G401.6 (cell line): Measurements from ENCODE around the gene TBC1D22A.

Experiments
- FAIRE-seq: peaks from 2 replicates; lab custom pipeline; 2012; peaks lifted over from hg19 to GRCh38; lab: Jason Lieb, UNC

Gene TBC1D22A

DNA sequence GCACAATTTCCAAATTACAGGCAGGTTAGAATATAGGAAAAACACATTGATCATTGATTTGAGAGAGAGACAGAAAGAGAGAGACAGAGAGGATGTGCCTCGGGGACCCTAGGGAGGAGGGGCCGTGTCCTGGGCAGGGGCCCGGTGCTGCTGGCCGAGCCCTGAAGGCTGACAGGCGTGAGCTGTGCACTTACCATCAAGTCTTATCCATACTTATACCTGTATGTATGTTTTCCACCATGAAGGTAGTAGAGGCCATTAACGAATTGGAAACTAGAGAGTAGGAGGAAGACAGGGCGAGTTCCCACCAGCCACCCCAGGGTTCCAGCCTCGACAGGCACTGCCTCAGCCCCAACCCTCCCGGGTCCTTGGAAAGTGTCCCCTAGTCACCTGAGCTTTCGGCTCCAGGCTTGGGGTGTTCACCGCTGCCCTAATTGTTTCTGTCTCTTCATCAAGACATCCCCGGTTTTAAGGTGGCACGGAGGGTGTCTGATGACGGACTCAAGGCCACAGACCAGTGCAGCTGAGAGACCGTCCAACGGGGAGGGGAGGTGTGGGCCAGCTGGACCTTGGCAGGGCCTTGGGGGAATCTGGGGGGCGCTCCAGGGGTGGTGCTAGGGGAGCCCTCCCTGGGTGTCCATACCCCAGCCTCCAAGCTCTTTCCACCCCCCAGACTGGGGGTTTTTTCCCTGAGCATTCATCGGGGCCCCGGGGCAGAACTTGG is 431.3 kb downstream of the TBC1D22A start:
- FAIRE-seq = no peak

DNA sequence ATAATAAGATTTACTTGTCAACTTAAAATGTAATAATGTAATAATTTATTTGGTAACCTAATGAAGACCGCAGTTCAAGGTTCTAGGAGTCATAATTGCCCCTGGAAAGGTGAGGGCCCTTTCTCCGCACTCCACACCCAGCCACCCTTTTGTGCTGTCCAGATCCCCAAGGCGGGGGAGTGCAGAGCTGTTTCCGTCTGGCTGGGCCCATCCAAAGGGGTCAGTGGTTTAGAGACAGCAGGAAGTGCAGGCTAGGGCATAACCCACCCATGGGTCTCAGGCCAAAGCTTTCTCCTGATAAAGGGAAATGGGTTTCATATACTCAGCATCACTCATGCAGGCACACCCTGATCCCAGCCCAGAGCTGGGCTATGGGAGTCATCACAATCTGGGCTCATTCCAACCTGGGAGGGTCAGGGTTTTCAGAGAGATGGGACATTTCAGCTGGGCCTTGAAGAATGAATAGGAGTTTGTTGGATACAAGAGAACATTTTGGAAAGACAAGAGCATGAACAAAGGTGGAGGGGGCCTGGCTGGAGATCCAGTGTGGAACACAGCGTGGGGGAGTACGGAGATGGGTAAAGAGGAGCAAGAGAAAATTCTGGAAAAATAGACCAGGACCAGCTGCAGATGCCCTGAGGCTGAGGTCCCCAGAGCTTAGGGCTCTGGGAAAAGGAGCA is 432.2 kb downstream of the TBC1D22A start:
- no peak for FAIRE-seq

DNA sequence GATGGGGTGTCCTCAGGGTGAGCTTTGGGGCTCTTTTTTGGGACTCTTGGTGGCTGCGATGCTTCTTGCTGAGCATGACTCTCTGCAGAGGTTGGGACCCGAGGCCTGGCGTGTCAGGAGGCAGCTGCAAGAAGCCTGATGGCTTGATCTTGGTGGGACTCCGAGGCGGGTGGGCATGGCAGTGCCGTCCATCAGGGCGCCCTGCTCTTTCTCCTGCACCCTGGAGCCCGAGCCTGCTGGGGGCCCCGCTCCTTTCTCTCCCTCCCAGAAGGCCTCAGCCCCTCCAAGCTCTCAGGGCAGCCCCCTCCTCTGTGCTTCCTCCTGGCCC is 432.7 kb downstream of the TBC1D22A start:
- no peak for FAIRE-seq

DNA sequence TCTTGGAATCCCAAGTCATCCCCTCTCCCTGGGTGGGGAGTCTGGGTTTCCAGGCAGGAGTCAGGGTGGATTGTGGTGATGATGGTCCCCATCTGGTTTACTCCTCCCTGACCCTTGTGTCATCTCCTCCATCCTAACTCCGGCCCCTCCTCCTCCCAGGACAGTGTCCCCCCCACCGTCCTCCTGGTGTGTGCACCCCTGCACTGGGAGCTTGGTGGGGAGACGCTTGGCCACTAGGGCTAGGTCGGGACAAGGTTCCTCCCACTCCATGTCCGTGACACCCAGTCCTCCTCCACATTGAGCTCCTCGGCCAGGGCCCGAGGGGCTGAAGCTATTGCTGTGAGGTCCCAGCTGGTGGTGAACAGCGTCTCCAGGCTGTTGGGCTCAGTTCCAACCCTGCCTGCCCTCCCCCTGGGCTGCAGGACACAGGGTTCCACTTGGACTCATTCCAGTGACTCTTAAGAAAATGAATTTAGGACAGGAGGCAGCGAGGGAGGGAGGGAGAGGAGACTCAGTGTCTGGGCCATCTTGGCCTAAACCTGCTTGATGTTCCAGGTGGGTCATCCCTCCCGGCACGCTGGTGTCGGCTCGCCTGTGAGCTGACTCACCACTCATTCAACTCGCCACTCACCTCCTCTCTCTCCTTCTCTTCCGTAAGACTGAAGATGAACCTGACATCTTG is 433.2 kb downstream of the TBC1D22A start:
- FAIRE-seq = no peak

DNA sequence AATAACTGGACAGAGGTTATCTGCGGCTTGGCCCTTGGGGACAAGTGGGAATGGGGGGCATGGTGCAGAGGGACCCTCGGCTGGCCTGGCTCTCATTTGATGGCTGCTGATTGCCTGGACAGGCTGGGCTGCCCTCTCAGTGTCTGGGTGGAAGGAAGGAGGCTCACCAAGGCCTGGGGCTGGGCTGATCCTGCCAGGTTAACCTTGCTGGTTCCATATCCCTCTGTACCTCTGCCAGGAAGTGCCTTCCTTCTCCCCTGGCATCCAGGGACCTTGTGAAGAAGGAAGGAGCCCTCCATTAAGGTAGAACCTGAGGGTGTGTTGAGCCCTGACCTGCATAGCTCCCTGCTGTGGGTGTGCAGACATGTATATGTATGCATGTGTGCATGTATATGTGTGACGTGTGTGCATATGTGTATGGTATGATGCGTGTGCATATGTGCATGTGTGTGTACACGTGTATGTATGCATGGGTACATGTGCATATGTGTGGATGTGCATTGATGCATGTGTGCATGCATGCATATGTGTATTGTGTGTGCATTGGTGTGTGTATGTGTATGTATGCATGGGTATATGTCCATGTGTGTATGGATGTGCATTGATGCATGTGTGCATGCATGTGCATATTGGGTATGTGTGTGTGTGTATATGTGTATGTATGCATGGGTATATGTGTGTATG is 433.9 kb downstream of the TBC1D22A start:
- FAIRE-seq = no peak

DNA sequence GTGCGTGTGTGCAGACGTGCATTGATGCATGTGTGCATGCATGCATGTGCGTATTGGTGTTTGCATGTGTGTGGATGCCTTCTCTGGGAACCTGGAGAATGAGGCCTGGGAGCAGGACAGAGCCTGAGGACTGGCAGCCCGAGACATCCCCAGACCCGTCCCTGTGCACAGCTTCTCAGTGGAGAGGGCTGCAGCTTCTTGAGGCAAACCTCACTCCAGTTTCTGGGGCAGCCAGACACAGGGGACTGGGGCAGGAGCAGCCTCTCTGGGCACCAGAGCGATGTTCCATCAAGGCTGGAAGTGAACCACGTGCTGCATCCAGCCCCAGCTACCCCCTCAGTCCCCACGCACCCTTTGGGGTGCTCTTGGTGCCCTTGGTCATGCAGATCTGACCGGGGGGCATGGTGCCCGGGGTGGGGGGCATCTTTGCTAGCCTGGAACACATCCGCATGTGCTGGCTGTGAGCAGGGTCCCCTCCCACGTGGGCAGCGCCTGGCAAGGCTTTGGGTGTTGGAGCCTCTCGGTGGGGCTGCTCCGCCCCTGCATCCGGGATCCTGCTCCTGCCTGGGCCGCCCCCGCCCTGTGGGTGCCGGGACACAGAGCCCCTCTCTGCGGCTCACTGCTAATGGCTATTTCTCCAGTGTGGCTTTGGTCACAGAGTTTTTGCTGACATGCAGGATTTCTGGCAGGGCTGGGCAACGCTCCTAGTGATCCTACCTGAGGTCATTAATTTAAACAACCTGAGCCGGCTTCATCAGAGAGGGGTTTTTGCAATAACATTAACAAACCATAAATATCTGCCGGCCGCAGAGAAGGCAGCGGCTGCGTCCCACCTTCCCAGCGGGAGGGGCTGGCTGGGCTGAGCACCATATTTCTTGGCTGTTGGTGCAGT is 434.7 kb downstream of the TBC1D22A start:
- FAIRE-seq = no peak

DNA sequence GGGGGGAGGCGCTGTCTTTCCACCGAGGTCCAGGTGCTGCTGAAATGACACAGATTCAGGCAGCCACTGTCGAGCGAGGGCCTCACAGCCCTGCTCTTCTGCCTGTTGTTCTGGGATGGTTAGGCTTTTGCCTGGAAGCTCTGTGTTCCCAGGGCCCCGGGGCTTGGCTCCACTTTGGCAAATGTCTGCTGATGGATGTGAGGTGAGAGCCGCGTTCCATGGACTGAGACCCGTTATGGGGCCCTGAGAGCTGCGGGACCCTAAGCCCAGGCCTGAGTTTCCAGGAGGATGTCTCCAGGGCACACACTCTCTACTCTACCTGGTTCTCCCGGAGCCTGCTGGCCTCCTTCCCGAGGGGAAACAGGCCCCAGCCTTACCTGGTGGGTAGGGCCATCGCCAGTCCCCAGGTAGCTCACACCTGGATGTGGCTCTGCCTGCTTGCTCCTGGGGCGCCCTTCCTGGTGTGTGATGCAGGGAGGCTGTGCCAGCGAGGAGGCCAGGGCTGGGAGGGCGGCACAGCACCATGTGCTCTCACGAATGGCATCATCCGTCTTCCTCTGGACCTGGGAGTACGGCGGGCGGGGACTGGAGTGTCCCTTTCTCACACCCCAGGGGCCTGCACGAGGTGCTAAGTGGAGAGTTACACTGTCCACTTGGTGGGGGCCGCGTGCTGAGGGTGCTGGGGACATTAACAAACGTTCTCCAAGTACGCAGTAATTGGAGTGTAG is 435.5 kb downstream of the TBC1D22A start:
- FAIRE-seq = no peak

DNA sequence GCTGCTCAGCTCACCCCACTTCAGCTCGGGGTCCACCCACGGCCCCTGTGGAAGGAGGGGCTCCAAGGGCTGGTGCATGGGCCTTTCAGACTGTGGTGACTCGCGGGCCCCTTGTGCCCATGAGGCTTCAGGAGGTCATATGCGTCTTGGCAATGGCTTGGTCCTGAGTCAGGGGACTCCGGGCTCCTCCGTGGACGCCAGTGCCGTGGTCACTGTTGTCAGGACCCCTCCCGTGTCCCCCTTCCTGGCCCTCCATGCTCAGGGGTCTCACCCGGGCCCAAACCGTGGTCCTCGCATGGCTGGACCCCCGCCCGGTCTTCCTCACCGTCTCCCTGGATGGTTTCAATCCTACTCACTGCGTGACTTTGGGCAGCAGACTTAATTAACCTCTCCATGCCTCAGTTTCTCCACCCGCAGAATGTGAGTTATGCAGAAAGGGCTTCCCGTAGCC is 436.4 kb downstream of the TBC1D22A start:
- no peak for FAIRE-seq

DNA sequence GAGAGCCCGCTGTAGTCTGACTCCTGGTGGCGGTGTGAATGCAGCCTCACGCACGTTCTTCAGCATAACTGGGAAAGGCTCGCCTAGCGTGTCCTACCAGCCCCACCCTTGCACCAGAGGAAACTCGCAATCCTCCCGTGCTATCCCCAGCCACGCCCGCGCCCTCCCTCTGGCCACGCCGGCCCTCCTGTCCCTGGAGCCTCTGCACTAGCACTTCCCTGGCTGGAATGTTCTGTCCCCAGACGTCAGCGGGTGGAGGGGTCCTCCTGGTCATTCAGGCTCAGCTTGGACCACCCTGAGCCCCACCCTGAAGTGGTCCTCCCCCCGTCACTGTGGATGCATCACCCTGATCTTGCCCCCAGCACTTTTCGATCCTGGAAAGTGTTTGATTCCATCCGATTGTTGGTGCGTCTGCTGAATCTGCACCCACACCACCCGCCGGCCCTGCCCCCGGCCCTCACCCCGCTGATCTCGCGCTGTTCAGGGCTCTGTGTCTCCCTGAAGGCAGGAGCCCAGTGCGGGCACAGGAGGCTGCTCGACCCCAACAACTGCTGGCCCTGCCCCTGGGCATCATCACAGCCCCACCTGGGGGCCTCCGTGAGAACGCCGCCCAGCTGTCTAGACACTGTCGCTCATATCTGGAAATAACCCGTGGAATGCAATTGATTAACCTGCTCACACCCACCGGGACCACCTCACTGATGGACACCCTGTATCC is 437.0 kb downstream of the TBC1D22A start:
- FAIRE-seq = no peak

DNA sequence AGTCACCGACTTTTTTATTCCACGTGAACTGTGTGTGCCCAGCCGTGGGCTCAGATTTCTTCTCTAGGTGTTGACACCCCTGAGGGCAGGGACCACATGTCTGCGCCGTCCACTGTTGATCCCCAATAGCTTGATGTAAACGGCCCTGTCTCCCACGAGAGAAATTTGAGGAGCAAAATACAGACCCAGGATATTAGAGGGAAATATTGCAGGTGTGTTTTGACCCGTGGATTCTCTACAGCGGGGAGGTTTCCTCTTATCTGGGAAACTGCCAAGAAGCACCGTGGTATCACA is 437.5 kb downstream of the TBC1D22A start:
- FAIRE-seq = no peak

DNA sequence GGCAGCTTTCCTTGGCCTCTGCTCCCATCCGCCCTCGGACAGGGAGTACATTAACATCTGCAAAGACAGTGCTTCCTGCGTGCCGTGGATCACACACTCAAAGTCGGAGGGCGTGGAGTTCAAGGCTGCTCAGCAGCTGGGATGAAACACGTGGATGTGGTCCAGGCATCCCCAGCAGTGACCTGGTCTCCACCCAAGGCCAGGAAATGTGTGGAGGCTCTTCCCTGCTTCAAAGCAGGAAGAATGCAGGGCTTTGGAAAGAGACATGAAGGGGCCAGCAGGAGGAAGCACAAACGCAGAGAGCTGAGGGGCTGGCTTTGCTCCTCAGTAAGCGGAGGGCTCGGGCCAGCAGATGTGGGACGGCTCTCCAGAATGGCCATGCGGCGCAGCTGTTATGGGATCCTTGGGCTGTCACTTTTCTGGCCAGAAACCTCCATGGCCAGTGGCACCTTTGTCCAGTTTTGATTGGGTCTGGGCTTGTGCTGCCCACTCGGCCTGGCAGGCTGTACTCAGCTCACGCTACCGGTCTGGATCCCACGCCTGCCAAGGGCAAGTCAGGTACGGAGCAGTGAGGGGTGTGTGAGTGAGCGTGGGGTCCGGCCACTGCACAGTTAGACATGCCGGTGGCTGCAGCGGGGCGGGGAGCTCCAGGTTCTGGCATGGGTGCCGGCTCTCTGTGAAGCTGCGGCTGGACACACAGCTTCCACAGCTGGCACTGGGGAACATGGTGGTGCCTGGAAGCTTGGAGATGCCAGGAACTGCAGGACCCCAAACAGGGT is 438.0 kb downstream of the TBC1D22A start:
- no peak for FAIRE-seq

DNA sequence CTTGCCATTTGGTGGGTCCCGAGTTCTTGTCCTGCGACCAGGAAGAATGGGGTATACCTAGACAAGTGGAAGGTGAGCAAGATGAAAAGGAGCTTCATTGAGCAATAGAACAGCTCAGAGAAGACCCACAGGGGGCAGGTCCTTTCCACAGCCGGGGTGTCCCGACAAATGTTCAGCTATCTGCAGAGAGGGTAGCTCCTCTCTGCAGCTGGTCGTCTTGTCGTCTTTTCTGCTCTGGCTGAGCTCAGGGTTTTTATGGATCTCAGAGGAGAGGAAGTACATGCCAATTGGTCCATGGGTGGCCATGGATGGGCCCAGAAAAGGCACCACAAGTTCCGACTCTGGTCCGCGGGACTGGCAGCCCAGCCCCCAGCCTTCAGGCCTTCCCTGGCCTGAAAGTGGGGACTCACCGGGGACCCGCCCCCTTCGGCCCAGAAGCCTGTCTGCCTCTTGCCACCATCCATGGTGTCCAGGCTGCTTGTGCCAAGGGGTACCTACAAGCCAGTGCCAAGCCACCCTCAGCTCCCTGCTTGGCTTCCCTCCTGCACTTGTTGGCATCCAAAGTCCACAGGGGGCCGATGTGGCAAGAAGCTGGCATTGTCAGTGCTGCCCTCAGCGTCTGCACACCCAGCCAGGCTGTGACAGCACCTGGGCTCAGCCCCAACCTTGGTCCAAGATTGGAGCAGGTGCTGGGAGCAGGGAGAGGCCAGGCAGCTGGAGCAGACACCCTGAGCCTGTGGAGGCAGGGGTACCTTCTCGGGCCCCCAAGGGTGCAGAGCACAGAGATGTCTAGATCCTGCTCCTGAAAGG is 438.9 kb downstream of the TBC1D22A start:
- no peak for FAIRE-seq

DNA sequence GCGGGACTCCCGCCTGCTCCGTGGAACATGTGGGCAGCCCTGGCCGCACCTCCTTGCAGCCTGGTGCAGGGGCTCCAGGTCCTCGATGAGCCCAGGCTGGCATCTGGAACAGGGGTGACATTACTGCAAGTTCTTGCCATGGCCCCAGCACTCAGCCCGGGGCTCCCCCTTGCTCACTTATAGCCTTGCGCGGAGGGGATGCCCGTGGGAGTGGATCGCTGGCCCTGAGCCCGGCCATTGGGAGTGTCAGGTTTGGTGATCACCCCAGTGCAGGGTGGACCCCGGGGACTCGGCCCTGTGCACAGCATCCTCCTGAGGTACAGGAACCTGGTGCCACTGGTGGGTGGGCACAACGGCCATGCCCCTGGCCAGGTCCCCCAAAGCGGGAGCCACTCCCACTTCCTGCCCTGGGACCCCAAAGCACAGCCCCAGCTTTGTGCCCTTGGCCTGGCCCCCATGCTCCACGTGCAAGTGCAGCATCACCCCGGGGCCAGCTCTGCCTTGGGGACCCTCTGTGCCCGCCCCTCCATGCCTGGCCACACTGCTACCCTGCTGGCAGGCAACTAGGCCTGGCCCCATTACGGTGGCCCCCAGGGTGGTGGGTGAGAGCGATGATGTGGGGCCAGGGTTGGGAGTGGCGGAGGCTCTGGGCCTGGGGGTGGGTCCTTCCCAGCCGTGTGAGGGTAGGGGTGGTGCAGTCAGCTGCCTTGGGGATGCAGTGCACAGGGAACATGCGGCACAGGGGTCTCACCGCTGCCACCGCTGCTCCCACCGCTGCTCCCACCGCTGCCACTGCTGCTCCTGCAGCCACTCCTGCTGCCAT is 439.8 kb downstream of the TBC1D22A start:
- FAIRE-seq = no peak

DNA sequence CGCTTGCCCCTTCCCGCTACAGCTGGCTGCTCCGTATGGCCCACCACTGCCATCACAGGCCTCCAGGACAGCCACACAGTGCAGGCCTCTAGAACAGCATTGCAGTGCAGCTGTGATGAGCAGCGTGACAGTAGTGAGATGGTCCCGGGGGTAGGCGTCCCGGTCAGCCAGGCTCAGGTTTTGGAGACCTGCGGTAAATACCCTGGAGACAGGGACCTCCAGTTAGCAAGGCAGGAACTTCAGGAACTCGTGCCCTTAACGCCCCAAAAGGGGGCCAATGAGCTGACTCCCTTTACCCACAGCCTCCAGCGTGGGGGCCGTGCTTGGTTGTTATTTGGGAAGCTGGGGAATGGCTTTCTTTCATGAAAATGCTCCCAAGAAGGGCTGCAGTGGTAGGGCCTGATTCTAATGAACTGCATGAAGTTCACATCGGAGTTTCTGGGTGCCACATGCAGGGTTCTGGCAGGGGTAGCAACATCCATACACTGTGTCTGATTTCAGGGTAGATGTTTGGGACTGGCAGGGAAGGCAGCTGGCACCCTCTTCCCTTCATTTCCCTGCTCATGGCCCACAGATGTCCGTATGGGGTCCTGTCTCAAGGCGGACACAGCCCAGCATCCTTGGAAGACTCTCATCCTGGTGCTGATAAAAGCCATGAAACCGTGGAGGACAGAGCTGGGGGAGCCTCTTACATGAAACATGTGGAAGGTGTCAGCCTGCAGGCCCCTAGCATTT is 440.5 kb downstream of the TBC1D22A start:
- FAIRE-seq = no peak

DNA sequence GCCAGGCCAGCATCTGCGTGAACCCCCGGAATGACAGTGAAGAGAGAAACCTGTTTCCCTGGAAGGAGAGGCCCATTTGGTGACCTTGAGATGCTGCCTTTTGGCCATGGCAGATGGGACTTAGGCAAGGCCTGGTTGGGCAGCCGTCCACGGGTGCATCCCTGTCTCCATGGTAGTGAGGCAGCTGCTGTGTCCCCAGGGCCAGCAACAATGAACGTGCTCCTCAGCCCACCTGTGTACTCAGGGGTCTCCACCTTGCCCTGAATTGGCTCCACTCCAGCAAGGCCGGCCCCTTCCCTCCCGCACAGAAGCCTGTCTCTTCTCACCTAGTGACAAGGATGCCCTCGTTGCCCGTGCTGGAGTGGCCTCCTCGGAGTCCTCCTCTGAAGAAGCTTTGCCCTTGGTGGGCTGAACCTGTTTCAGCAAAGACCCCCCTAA is 441.1 kb downstream of the TBC1D22A start:
- FAIRE-seq = no peak

DNA sequence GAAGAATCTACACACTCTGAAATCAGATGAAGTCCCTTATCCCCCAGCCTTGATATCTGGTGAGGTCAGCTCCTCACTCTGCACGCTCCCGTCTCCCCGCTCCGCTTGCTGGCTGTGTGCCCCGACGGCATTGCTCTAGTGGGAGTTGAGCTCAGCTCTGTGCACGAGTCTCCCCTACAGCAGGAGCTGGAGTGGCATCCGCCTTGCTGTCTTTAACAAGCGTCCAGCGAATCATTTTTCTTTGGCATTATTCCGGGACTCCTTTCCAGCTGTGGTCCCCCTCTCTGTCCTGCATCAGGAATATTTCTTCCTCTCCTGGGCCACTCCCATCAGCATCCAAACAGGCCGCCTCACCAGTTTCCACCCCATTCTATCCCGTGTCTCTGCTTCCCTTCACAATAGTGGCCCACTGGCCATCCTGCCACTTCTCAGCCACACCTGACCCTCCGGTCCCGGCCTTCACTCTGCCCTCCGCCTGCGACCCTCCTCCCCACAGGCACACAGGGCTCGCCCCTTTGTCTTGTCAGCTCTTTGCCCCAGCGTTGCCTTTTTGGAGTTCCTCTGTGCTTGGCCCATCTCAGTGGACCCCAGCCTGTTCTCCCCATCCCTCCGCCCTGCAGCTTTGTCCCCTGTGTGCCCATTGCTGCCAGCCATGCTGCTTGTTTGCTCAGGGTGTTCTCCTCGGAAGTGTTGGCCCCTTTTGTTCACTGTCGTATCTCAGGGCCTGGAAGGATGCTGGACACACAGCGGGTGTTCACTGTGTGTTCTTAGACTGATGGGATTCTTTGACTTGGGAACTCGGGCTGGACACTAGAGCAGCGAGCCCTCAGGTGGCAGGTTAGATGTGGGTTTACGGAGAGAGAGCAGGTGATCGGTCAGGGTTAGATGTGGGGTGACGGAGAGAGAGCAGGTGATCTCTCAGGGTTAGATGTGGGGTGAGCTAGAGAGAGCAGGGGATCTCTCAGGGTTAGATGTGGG is 441.8 kb downstream of the TBC1D22A start:
- no peak for FAIRE-seq
